H1 (cell line): Measurements from ENCODE around the gene VPS35L. TPM values are rescaled to one million over a fixed set of nuclear protein-coding genes. Genes with fewer than 3 reads are reported as not detected.

ENCODE experiments used
- ASH2L ChIP-seq: fragments of 200-600, 300-600 bp; sonication (generic); IDR thresholded peaks from one replicate; pipeline ENCODE4 v1.7.1; 2017; ENCODE audit warnings: low read length
- BACH1 ChIP-seq: IDR thresholded peaks from 2 replicates; pipeline ENCODE4 v1.6.1; 2012; ENCODE audit warnings: low read length, improper control_type of control experiment
- BCL11A ChIP-seq, 2 experiments: IDR thresholded peaks; one replicate each; pipeline ENCODE4 v1.6.1; 2011; ENCODE audit warnings: low read depth in 2 of 2, low read length in 2 of 2, mild to moderate bottlenecking in 2 of 2
- BRCA1 ChIP-seq: IDR thresholded peaks from 2 replicates; pipeline ENCODE4 v1.6.1; 2012; ENCODE audit warnings: low read depth, low read length, improper control_type of control experiment
- EGR1 ChIP-seq: IDR thresholded peaks from 2 replicates; pipeline ENCODE4 v1.6.1; 2011; ENCODE audit warnings: low read depth, low read length, borderline replicate concordance
- EP300 ChIP-seq, 2 experiments: IDR thresholded peaks; 1 replicate in 1 of 2; 2 replicates in 1 of 2; pipeline ENCODE4 v1.6.1; 2011 to 2012; ENCODE audit warnings: low read depth in 2 of 2, low read length in 2 of 2, mild to moderate bottlenecking in 2 of 2, borderline replicate concordance in 1 of 2, inconsistent platforms in 1 of 2, moderate library complexity in 1 of 2
- EZH2 ChIP-seq: fragments of 200-600 bp; sonication (generic); IDR thresholded peaks from 2 replicates; pipeline ENCODE4 v1.7.1; 2012; ENCODE audit warnings: low read depth, mild to moderate bottlenecking, moderate library complexity, low read length, inconsistent platforms; ENCODE audit not compliant: severe bottlenecking
- HDAC2 ChIP-seq, 2 experiments: fragments of 300-600 bp in 1 of 2; sonication (generic) in 1 of 2; IDR thresholded peaks; 2 replicates each; pipeline ENCODE4 v1.6.1; 2011 to 2012; ENCODE audit warnings: low read depth in 2 of 2, low read length in 2 of 2, mild to moderate bottlenecking in 2 of 2, moderate library complexity in 2 of 2, borderline replicate concordance in 1 of 2, inconsistent platforms in 1 of 2
- JUND ChIP-seq: IDR thresholded peaks from 2 replicates; pipeline ENCODE4 v1.6.1; 2011; ENCODE audit warnings: mild to moderate bottlenecking, improper control_type of control experiment, low read length
- KDM4A ChIP-seq: IDR thresholded peaks from one replicate; pipeline ENCODE4 v1.7.1; 2012; ENCODE audit warnings: low read depth, mild to moderate bottlenecking, moderate library complexity, low read length, inconsistent platforms; ENCODE audit not compliant: severe bottlenecking
- RFX5 ChIP-seq: IDR thresholded peaks from 2 replicates; pipeline ENCODE4 v1.6.1; 2011; ENCODE audit warnings: low read depth, low read length, improper control_type of control experiment, borderline replicate concordance
- SIN3A ChIP-seq, 2 experiments: IDR thresholded peaks in 1 of 2; conservative IDR thresholded peaks in 1 of 2; 2 replicates each; pipeline ENCODE4 v1.6.1; 2011 to 2012; ENCODE audit warnings: low read length in 2 of 2, improper control_type of control experiment in 1 of 2, low read depth in 1 of 2, mild to moderate bottlenecking in 1 of 2
- SIX5 ChIP-seq: IDR thresholded peaks from 2 replicates; pipeline ENCODE4 v1.6.1; 2011; ENCODE audit warnings: mild to moderate bottlenecking, low read depth, low read length
- TAF7 ChIP-seq: optimal IDR thresholded peaks from 2 replicates; pipeline ENCODE3; 2011; ENCODE audit warnings: low read depth, mild to moderate bottlenecking, inconsistent platforms, low read length, moderate library complexity, borderline replicate concordance
- TBP ChIP-seq: IDR thresholded peaks from 2 replicates; pipeline ENCODE4 v1.6.1; 2011; ENCODE audit warnings: low read depth, low read length, improper control_type of control experiment
- YY1 ChIP-seq: IDR thresholded peaks from 2 replicates; pipeline ENCODE4 v1.6.1; 2011; ENCODE audit warnings: low read depth, mild to moderate bottlenecking, low read length
- polyA plus RNA-seq, 7 experiments: library from polyadenylated mRNA; depleted of rRNA in 3 of 7; stranded (reverse) in 5 of 7; unstranded in 2 of 7; fragments of >200 nt in 5 of 7; fragments of 200-250 nt in 2 of 7; gene quantifications; 1 replicate in 5 of 7; 2 replicates in 1 of 7; 4 replicates in 1 of 7; pipeline versions ENCODE4 v1.2.1 to v1.2.3, GENCODE V29; 2011 to 2013; ENCODE audit warnings: missing spikeins in 2 of 7, mixed read lengths in 2 of 7
- total RNA-seq: library from RNA; stranded (reverse); fragmentation: NEBNext Ultra II Directional; extraction: Animal tissue kit (Norgen Biotek cat#: 25700); gene quantifications from 2 replicates; pipeline ENCODE4 v1.2.1, GENCODE V29; 2021
- TF ChIP-seq, protein P1 (sequence below): IDR thresholded peaks from 2 replicates; pipeline ENCODE4 v1.6.1; 2011; ENCODE audit warnings: low read length, improper control_type of control experiment
- TF ChIP-seq, protein P2 (sequence below), 3 experiments: IDR thresholded peaks; 1 replicate in 2 of 3; 2 replicates in 1 of 3; pipeline versions ENCODE4 v1.5.1 to v1.6.1; 2011; ENCODE audit warnings: low read length in 3 of 3, mild to moderate bottlenecking in 3 of 3, inconsistent platforms in 2 of 3, low read depth in 1 of 3, moderate library complexity in 1 of 3; ENCODE audit not compliant: insufficient read depth in 1 of 3; ENCODE audit errors: control extremely low read depth in 1 of 3
- TF ChIP-seq, protein P3 (sequence below): IDR thresholded peaks from 2 replicates; pipeline ENCODE4 v1.6.1; 2012; ENCODE audit warnings: inconsistent platforms

The VPS35L gene
- total and polyA plus RNA-seq, 2 of the 8 experiments (the other 6 are each of a cell fraction or from before 2014, with no cell fraction given) = 31.5 to 57.1 TPM

GRCh38 chr16:19555938-19556771 is 652 bp downstream of the VPS35L start (continued):
- no peak for TF ChIP-seq TAF7
- peak; percentile 92 for TF ChIP-seq YY1
- TF ChIP-seq BRCA1 = no peak
- TF ChIP-seq, protein P1, sequence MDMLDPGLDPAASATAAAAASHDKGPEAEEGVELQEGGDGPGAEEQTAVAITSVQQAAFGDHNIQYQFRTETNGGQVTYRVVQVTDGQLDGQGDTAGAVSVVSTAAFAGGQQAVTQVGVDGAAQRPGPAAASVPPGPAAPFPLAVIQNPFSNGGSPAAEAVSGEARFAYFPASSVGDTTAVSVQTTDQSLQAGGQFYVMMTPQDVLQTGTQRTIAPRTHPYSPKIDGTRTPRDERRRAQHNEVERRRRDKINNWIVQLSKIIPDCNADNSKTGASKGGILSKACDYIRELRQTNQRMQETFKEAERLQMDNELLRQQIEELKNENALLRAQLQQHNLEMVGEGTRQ = no peak
- peak; percentile 30 for TF ChIP-seq KDM4A
- no peak for TF ChIP-seq SIN3A (conservative IDR thresholded peaks at IDR 0.05 in 1 of 2, IDR thresholded peaks at IDR 0.05 in 1 of 2; ENCODE audit: low read depth in 1 of 2, low read length in 2 of 2)
- TF ChIP-seq, protein P2, sequence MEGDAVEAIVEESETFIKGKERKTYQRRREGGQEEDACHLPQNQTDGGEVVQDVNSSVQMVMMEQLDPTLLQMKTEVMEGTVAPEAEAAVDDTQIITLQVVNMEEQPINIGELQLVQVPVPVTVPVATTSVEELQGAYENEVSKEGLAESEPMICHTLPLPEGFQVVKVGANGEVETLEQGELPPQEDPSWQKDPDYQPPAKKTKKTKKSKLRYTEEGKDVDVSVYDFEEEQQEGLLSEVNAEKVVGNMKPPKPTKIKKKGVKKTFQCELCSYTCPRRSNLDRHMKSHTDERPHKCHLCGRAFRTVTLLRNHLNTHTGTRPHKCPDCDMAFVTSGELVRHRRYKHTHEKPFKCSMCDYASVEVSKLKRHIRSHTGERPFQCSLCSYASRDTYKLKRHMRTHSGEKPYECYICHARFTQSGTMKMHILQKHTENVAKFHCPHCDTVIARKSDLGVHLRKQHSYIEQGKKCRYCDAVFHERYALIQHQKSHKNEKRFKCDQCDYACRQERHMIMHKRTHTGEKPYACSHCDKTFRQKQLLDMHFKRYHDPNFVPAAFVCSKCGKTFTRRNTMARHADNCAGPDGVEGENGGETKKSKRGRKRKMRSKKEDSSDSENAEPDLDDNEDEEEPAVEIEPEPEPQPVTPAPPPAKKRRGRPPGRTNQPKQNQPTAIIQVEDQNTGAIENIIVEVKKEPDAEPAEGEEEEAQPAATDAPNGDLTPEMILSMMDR (IDR thresholded peaks at IDR 0.05; ENCODE audit: control extremely low read depth in 1 of 3, insufficient read depth in 1 of 3, low read depth in 1 of 3, low read length in 3 of 3) = peak in 1 of 3 experiments; percentile 36; a peak in 1 of 4 replicates
- no peak for TF ChIP-seq RFX5
- TF ChIP-seq TBP = peak; percentile 90
- no peak for TF ChIP-seq EGR1
- TF ChIP-seq EZH2 = no peak
- TF ChIP-seq ASH2L = peak; percentile 14
- TF ChIP-seq EP300 (IDR thresholded peaks at IDR 0.05; ENCODE audit: borderline replicate concordance in 1 of 2, low read depth in 2 of 2, low read length in 2 of 2) = no peak
- TF ChIP-seq, protein P3, sequence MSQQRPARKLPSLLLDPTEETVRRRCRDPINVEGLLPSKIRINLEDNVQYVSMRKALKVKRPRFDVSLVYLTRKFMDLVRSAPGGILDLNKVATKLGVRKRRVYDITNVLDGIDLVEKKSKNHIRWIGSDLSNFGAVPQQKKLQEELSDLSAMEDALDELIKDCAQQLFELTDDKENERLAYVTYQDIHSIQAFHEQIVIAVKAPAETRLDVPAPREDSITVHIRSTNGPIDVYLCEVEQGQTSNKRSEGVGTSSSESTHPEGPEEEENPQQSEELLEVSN = no peak
- TF ChIP-seq JUND = no peak
- no peak for TF ChIP-seq SIX5
- TF ChIP-seq HDAC2 (IDR thresholded peaks at IDR 0.05; ENCODE audit: borderline replicate concordance in 1 of 2, low read depth in 2 of 2, low read length in 2 of 2) = peak; percentile 20 to 96; a peak in 2 of 4 replicates
- no peak for TF ChIP-seq BACH1
- TF ChIP-seq BCL11A (IDR thresholded peaks at IDR 0.05; ENCODE audit: low read depth in 2 of 2, low read length in 2 of 2) = no peak
